Measurements from ENCODE around the gene PXDN.

PXDN gene

GRCh38 chr2:1664698-1665097, 79.6 kb downstream of the PXDN start:
- no peak for TF ChIP-seq ZSCAN30 (tag by site-specific recombination; IDR thresholded peaks at IDR 0.05)
- no peak for TF ChIP-seq BCL6B (tag by site-specific recombination; IDR thresholded peaks at IDR 0.05)
- TF ChIP-seq PATZ1 (tag by site-specific recombination; IDR thresholded peaks at IDR 0.05): no peak
- TF ChIP-seq ZNF266 (tag by site-specific recombination; IDR thresholded peaks at IDR 0.05; ENCODE audit: low read depth): no peak
- no peak for TF ChIP-seq ZSCAN23 (tag by site-specific recombination; IDR thresholded peaks at IDR 0.05)
- TF ChIP-seq ZNF529 (tag by site-specific recombination; IDR thresholded peaks at IDR 0.05; ENCODE audit: insufficient replicate concordance): no peak
- TF ChIP-seq ZNF792 (tag by site-specific recombination; IDR thresholded peaks at IDR 0.05): no peak
- no peak for TF ChIP-seq PRDM2 (tag by site-specific recombination; IDR thresholded peaks at IDR 0.05; ENCODE audit: borderline replicate concordance)
- TF ChIP-seq ZNF221 (tag by site-specific recombination; IDR thresholded peaks at IDR 0.05; ENCODE audit: borderline replicate concordance): no peak
- TF ChIP-seq ZNF768 (tag by site-specific recombination; IDR thresholded peaks at IDR 0.05): no peak
- no peak for TF ChIP-seq ZNF548 (tag by site-specific recombination; IDR thresholded peaks at IDR 0.05)
- Histone ChIP-seq H3K27ac (ENCODE audit: extremely low read depth, low read depth, low read length) (no peak overlapping the region), H3K4me1 (ENCODE audit: control insufficient read depth, insufficient read depth, low read length) (no peaks in the 10 kb centered on the region), H3K36me3 (ENCODE audit: control insufficient read depth in 2 of 2, insufficient read depth in 1 of 2, low read length in 2 of 2) (peaks cover 0 to 66% of the 10 kb centered on the region in 2 experiments; a peak in 1 of 3 replicates), H3K9me3 (ENCODE audit: control insufficient read depth, insufficient read depth, low read depth, low read length) (no peaks in the 10 kb centered on the region), H3K4me3 (ENCODE audit: low read depth, low read length) (no peak overlapping the region)
- POLR2A ChIA-PET: no interaction called here
- CTCF ChIA-PET: interaction anchor here (0.6 kb wide), 1 partner anchor 21 kb away, joined by 4 read pairs; no protein-coding TSS in a partner anchor

GRCh38 chr2:1664076-1664605, 80.2 kb downstream of the PXDN start:
- ChIA-PET POLR2A (no interaction called here), CTCF (interaction anchor here (0.6 kb wide), 1 partner anchor 20 kb away, joined by 4 read pairs; no protein-coding TSS in a partner anchor)
- no peak overlapping the region for H3K27ac ChIP-seq (ENCODE audit: extremely low read depth, low read depth, low read length)
- no peaks in the 10 kb centered on the region for H3K4me1 ChIP-seq (ENCODE audit: control insufficient read depth, insufficient read depth, low read length)
- H3K36me3 ChIP-seq (ENCODE audit: control insufficient read depth in 2 of 2, insufficient read depth in 1 of 2, low read length in 2 of 2): peaks cover 0 to 68% of the 10 kb centered on the region in 2 experiments; a peak in 1 of 3 replicates
- no peak overlapping the region for H3K4me3 ChIP-seq (ENCODE audit: low read depth, low read length)
- no peaks in the 10 kb centered on the region for H3K9me3 ChIP-seq (ENCODE audit: control insufficient read depth, insufficient read depth, low read depth, low read length)
- TF ChIP-seq ZNF302 (tag by site-specific recombination; IDR thresholded peaks at IDR 0.05; ENCODE audit: low read depth) (no peak), ZNF513 (tag by site-specific recombination; IDR thresholded peaks at IDR 0.05) (no peak), ZSCAN30 (tag by site-specific recombination; IDR thresholded peaks at IDR 0.05) (no peak), ZNF658 (tag by site-specific recombination; IDR thresholded peaks at IDR 0.05) (no peak), ZNF664 (tag by site-specific recombination; IDR thresholded peaks at IDR 0.05) (no peak), PBX3 (CRISPR knock-in tag; IDR thresholded peaks at IDR 0.05) (no peak), PRDM4 (tag by site-specific recombination; IDR thresholded peaks at IDR 0.05) (no peak), ZFP37 (tag by site-specific recombination; IDR thresholded peaks at IDR 0.05) (no peak)

Measured in HEK293 (cell line).